Cardiac muscle cell (in vitro differentiated cells and primary cell): ENCODE data around the gene GATAD2A. TPM values are rescaled to one million over a fixed set of nuclear protein-coding genes. Genes with fewer than 3 reads are reported as not detected.

ENCODE experiments used
- DNase-seq, 2 donors: peaks; one replicate each; pipeline versions ENCODE4 v3.0.0 to v3.0.0-alpha.2; 2010 to 2017; ENCODE audit warnings: low read depth in 1 of 2, low spot score in 1 of 2
- H3K27ac ChIP-seq: fragments of 200-600 bp; sonication (generic); 2 replicates; pipeline ENCODE4 v1.5.1; 2016
- H3K27me3 ChIP-seq: fragments of 200-600 bp; sonication (generic); 2 replicates; pipeline ENCODE4 v1.6.0; 2016; ENCODE audit warnings: control low read depth
- H3K36me3 ChIP-seq: fragments of 200-600 bp; sonication (generic); 2 replicates; pipeline ENCODE4 v1.5.1; 2016; ENCODE audit warnings: control low read depth
- H3K4me1 ChIP-seq: fragments of 200-600 bp; sonication (generic); 2 replicates; pipeline ENCODE4 v1.8.1; 2017; ENCODE audit warnings: low read depth, mild to moderate bottlenecking, mixed run types
- H3K4me3 ChIP-seq: fragments of 200-600 bp; sonication (generic); 2 replicates; pipeline ENCODE4 v1.5.1; 2016; ENCODE audit warnings: mild to moderate bottlenecking
- H3K9me3 ChIP-seq: fragments of 200-600 bp; sonication (generic); 2 replicates; pipeline ENCODE4 v1.5.1; 2017; ENCODE audit warnings: low read depth, mild to moderate bottlenecking, control low read depth
- polyA plus RNA-seq: library from polyadenylated mRNA; unstranded; fragments of >200 nt; fragmentation: Nextera tagmentation; extraction: Ambion mirVana; gene quantifications from 2 replicates; pipeline ENCODE4 v1.2.1, GENCODE V29; 2016
- total RNA-seq: library from RNA; depleted of rRNA; stranded (reverse); fragments of >200 nt; gene quantifications from 2 replicates; pipeline ENCODE4 v1.2.3, GENCODE V29; 2016
- TF ChIP-seq, protein P1 (sequence below): IDR thresholded peaks from 2 replicates; pipeline ENCODE4 v1.5.1; 2012; ENCODE audit warnings: low read depth, mild to moderate bottlenecking, low read length

The GATAD2A gene
- total and polyA plus RNA-seq, 2 experiments from 2014 or later: 32.3 to 98.3 TPM

- Histone ChIP-seq H3K4me3 (no peak overlapping the region), H3K4me1 (peaks cover 26% of the 10 kb centered on the region), H3K36me3 (peaks cover 20% of the 10 kb centered on the region), H3K27me3 (no peaks in the 10 kb centered on the region), H3K9me3 (no peaks in the 10 kb centered on the region), H3K27ac (no peak overlapping the region)
- TF ChIP-seq, protein P1, sequence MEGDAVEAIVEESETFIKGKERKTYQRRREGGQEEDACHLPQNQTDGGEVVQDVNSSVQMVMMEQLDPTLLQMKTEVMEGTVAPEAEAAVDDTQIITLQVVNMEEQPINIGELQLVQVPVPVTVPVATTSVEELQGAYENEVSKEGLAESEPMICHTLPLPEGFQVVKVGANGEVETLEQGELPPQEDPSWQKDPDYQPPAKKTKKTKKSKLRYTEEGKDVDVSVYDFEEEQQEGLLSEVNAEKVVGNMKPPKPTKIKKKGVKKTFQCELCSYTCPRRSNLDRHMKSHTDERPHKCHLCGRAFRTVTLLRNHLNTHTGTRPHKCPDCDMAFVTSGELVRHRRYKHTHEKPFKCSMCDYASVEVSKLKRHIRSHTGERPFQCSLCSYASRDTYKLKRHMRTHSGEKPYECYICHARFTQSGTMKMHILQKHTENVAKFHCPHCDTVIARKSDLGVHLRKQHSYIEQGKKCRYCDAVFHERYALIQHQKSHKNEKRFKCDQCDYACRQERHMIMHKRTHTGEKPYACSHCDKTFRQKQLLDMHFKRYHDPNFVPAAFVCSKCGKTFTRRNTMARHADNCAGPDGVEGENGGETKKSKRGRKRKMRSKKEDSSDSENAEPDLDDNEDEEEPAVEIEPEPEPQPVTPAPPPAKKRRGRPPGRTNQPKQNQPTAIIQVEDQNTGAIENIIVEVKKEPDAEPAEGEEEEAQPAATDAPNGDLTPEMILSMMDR: no peak
- no peak for DNase-seq
Measured at GRCh38 chr19:19492026-19492610, 86.6 kb downstream of the GATAD2A start.

GRCh38 chr19:19493841-19494546 lies 88.5 kb downstream of the GATAD2A start:
- TF ChIP-seq, protein P1: no peak
- H3K4me1 ChIP-seq: peaks cover 12% of the 10 kb centered on the region
- H3K27ac ChIP-seq: no peak overlapping the region
- no peaks in the 10 kb centered on the region for H3K27me3 ChIP-seq
- DNase-seq: no peak
- peaks cover 28% of the 10 kb centered on the region for H3K36me3 ChIP-seq
- no peaks in the 10 kb centered on the region for H3K9me3 ChIP-seq
- H3K4me3 ChIP-seq: no peak overlapping the region

DNA sequence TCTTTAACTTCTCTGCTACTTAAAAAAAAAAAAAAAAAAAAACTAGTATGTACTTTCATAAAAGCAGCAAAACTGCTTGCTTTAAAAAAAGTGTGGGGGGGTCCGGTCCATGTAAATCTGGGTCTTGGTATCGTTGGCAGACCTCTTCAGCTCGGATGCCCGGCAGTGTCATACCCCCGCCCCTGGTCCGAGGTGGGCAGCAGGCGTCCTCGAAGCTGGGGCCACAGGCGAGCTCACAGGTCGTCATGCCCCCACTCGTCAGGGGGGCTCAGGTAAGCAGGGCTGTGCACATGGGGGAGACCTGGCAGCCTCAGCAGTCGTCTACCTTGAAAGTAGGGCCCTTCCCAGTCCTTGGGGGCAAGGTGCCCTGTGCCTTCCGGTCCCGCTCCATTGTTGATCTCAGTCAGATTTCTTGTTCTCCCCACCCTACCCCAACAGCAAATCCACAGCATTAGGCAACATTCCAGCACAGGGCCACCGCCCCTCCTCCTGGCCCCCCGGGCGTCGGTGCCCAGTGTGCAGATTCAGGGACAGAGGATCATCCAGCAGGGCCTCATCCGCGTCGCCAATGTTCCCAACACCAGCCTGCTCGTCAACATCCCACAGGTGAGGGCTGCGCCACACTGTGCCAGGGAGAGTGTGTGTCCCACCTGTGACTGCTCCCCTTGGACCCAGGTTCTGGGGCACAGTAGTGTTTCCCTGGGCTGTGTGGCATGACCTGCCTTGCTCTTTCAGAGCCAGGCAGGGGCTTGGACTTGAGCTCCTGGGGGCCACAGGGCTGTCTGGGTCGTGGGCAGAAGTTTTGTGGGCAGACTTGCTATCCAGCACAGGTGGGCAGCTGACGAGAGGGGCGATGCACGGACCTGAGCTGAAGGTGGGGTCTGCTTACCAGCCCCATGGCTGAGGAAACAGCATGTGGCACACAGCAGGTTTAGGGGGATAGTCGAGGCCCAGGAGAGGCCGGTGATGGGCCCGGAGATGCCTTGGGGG lies 90.4 kb downstream of the GATAD2A start:
- no peak for DNase-seq
- Histone ChIP-seq H3K4me3 (no peak overlapping the region), H3K27me3 (no peaks in the 10 kb centered on the region), H3K4me1 (no peaks in the 10 kb centered on the region), H3K36me3 (peaks cover 32% of the 10 kb centered on the region), H3K9me3 (no peaks in the 10 kb centered on the region), H3K27ac (no peak overlapping the region)
- TF ChIP-seq, protein P1: no peak

DNA sequence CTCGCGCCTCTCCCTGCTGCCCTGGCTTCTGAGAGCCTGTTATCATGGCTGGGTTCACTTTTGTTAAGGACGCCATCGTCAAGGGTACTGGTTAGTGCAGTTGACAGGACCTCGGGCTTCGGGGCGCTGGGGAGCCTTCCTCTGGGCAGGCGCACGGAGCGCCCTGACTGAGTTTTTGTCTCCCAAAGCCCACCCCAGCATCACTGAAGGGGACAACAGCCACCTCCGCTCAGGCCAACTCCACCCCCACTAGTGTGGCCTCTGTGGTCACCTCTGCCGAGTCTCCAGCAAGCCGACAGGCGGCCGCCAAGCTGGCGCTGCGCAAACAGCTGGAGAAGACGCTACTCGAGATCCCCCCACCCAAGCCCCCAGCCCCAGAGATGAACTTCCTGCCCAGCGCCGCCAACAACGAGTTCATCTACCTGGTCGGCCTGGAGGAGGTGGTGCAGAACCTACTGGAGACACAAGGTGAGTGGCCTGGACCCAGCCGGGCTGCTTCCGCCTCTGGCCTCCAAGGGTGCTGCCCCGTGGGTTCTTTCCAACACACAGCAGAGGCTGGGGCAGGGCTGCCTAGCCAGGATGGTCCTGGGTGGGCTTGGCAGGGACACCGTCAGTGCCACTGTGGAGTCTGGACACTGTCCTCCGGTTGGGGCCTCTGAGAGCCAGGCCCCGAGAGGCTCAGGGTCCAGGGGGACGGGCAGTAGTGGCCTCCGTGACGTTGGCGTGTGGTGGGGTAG lies 92.9 kb downstream of the GATAD2A start:
- Histone ChIP-seq H3K27ac (no peak overlapping the region), H3K36me3 (peaks cover 47% of the 10 kb centered on the region), H3K9me3 (no peaks in the 10 kb centered on the region), H3K27me3 (no peaks in the 10 kb centered on the region), H3K4me1 (no peaks in the 10 kb centered on the region), H3K4me3 (no peak overlapping the region)
- TF ChIP-seq, protein P1: no peak
- DNase-seq: no peak
